HEK293 (cell line): ENCODE measurements around the gene C1orf35.

Experiments used
- CTCF ChIA-PET: fragments of 350-600 bp; formaldehyde crosslinking; extraction: SDS; loops from one replicate; lab custom pipeline; 2021; ENCODE audit warnings: antibody characterized with exemption; lab: Yijun Ruan, JAX
- POLR2A ChIA-PET: fragments of 300-600 bp; formaldehyde crosslinking; extraction: SDS; loops from one replicate; lab custom pipeline; 2020; ENCODE audit warnings: antibody characterized with exemption, inconsistent platforms; lab: Yijun Ruan, JAX
- H3K27ac ChIP-seq: fragments of 200-500 bp; sonication (Bioruptor generic); 2 replicates; pipeline ENCODE4 v1.5.1; 2014; ENCODE audit warnings: low read depth, low read length, control low read depth, inconsistent platforms; ENCODE audit errors: extremely low read depth
- H3K36me3 ChIP-seq, 2 experiments: fragments of 200-500 bp in 1 of 2; sonication (Bioruptor generic) in 1 of 2; 1 replicate in 1 of 2; 2 replicates in 1 of 2; pipeline ENCODE4 v1.5.1; 2014 to 2017; ENCODE audit warnings: inconsistent platforms in 2 of 2, low read length in 2 of 2; ENCODE audit not compliant: control insufficient read depth in 2 of 2, insufficient read depth in 1 of 2
- H3K4me1 ChIP-seq: fragments of 200-500 bp; sonication (Bioruptor generic); 2 replicates; pipeline ENCODE4 v1.5.1; 2014; ENCODE audit warnings: mild to moderate bottlenecking, low read length, inconsistent platforms; ENCODE audit not compliant: control insufficient read depth, insufficient read depth
- H3K4me3 ChIP-seq: 2 replicates; pipeline ENCODE4 v1.5.1; 2011; ENCODE audit warnings: low read depth, mild to moderate bottlenecking, control low read depth, low read length, moderate library complexity
- H3K9me3 ChIP-seq: fragments of 200-500 bp; sonication (Bioruptor generic); 2 replicates; pipeline ENCODE4 v1.5.1; 2014; ENCODE audit warnings: low read depth, low read length, inconsistent platforms; ENCODE audit not compliant: control insufficient read depth, insufficient read depth
- KLF1 ChIP-seq: fragments of 450-650 bp; formaldehyde crosslinking; IDR thresholded peaks from 2 replicates; pipeline ENCODE4 v1.5.1; 2016; ENCODE audit warnings: missing biosample characterization, missing genetic modification characterization
- SCRT2 ChIP-seq: fragments of 450-650 bp; formaldehyde crosslinking; IDR thresholded peaks from 2 replicates; pipeline ENCODE4 v1.5.1; 2016; ENCODE audit warnings: missing biosample characterization, missing genetic modification characterization
- SP3 ChIP-seq: fragments of 450-650 bp; formaldehyde crosslinking; IDR thresholded peaks from 2 replicates; pipeline ENCODE4 v1.5.1; 2016; ENCODE audit warnings: missing biosample characterization, missing genetic modification characterization
- ZBTB48 ChIP-seq: fragments of 450-650 bp; formaldehyde crosslinking; IDR thresholded peaks from 2 replicates; pipeline ENCODE4 v1.5.1; 2016; ENCODE audit warnings: missing biosample characterization, missing genetic modification characterization
- ZBTB8A ChIP-seq: fragments of 450-650 bp; formaldehyde crosslinking; IDR thresholded peaks from 2 replicates; pipeline ENCODE4 v1.5.1; 2016; ENCODE audit warnings: missing biosample characterization, missing genetic modification characterization
- ZFHX2 ChIP-seq: fragments of 450-650 bp; formaldehyde crosslinking; conservative IDR thresholded peaks from 2 replicates; pipeline ENCODE4 v1.5.1; 2016; ENCODE audit warnings: missing biosample characterization, missing genetic modification characterization
- ZFP69B ChIP-seq: fragments of 450-650 bp; formaldehyde crosslinking; IDR thresholded peaks from 2 replicates; pipeline ENCODE4 v1.5.1; 2016; ENCODE audit warnings: missing biosample characterization, missing genetic modification characterization
- ZNF416 ChIP-seq: fragments of 450-650 bp; formaldehyde crosslinking; IDR thresholded peaks from 2 replicates; pipeline ENCODE4 v1.5.1; 2016; ENCODE audit warnings: missing biosample characterization, missing genetic modification characterization
- ZNF48 ChIP-seq: fragments of 450-650 bp; formaldehyde crosslinking; IDR thresholded peaks from 2 replicates; pipeline ENCODE4 v1.5.1; 2016; ENCODE audit warnings: missing biosample characterization, missing genetic modification characterization
- ZNF529 ChIP-seq: fragments of 450-650 bp; formaldehyde crosslinking; IDR thresholded peaks from 2 replicates; pipeline ENCODE4 v1.5.1; 2017; ENCODE audit warnings: missing genetic modification characterization, missing biosample characterization; ENCODE audit not compliant: insufficient replicate concordance
- ZNF549 ChIP-seq: fragments of 450-650 bp; IDR thresholded peaks from 2 replicates; pipeline ENCODE4 v1.5.1; 2018; ENCODE audit warnings: missing biosample characterization, missing genetic modification characterization, mild to moderate bottlenecking, inconsistent platforms, moderate library complexity
- TF ChIP-seq, protein P1 (sequence below): fragments of 450-650 bp; formaldehyde crosslinking; IDR thresholded peaks from 2 replicates; pipeline ENCODE4 v1.5.1; 2016; ENCODE audit warnings: missing biosample characterization, missing genetic modification characterization
- TF ChIP-seq, protein P2 (sequence below): fragments of 450-650 bp; formaldehyde crosslinking; IDR thresholded peaks from 2 replicates; pipeline ENCODE4 v1.5.1; 2016; ENCODE audit warnings: missing biosample characterization, missing genetic modification characterization

Gene C1orf35

DNA sequence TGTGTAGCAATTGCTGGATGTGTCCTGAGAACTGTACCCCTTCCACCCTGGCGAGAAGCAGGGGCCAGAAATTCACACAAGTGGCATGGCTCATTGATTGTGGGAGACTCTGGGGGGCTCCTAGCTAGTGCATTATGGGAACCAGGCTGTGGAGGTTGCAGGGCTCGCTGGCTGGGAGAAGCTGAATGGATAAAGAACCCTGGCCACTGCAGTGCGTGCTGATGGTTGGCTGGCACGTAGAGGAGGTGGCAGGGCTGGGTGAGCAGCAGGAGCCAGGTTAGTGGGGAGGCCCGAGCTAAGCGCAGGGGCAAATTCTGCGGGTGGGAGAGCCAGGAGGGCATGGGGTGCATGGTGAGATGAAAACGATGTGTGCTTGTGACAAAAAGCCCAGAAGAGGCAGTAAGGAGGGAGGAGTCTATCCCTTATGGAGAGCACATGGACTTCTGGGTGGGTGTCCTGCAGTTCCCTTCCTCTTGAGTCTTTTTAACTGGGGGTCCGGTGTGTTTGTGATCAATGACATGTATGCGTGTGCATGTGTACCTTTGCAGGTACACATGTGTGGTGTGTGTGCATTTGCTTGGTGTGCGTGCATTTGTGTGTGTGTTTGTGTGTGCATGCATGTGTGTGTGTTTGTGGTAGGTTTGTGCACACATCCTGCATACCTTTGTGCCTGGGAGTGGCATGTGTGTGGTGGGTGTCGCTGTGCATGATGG lies 40.5 kb upstream of the C1orf35 start (continued):
- TF ChIP-seq, protein P1, sequence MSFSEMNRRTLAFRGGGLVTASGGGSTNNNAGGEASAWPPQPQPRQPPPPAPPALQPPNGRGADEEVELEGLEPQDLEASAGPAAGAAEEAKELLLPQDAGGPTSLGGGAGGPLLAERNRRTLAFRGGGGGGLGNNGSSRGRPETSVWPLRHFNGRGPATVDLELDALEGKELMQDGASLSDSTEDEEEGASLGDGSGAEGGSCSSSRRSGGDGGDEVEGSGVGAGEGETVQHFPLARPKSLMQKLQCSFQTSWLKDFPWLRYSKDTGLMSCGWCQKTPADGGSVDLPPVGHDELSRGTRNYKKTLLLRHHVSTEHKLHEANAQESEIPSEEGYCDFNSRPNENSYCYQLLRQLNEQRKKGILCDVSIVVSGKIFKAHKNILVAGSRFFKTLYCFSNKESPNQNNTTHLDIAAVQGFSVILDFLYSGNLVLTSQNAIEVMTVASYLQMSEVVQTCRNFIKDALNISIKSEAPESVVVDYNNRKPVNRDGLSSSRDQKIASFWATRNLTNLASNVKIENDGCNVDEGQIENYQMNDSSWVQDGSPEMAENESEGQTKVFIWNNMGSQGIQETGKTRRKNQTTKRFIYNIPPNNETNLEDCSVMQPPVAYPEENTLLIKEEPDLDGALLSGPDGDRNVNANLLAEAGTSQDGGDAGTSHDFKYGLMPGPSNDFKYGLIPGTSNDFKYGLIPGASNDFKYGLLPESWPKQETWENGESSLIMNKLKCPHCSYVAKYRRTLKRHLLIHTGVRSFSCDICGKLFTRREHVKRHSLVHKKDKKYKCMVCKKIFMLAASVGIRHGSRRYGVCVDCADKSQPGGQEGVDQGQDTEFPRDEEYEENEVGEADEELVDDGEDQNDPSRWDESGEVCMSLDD = peak; percentile 35; the same call in 1 of the 2 replicates
- TF ChIP-seq ZNF48 (tag by site-specific recombination) (no peak), ZBTB48 (peak; percentile 13; the same call in 1 of the 2 replicates), ZFHX2 (tag by site-specific recombination) (peak; percentile 42; the same call in 1 of the 2 replicates)

DNA sequence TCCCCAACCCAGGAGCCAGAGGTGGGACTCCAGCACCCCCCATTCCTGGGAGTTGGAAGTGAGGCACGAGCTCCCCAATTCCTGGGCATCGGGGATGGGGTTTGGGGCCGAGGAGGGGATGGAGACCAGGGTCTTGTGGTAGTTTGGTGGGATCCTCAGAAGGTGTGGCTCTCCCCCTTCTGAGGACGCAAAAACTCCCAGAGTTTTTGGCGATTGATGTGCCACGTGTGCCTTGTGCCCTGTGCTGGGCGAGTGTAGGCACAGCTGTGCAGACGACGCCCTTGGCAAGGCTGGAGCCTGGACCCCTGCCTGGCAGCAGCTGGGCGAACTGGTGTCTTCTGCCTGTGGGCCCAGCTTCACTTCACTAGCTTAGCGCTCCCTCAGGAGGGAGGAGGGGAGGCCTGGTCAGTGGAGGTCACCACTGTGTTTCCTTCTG lies 39.6 kb upstream of the C1orf35 start:
- no peak overlapping the region for H3K27ac ChIP-seq
- POLR2A ChIA-PET = interaction anchor here (1.2 to 3.7 kb wide), 2 partner anchors 22 to 33 kb away, joined by 3 to 22 read pairs; partner anchors contain the start of gene IBA57
- CTCF ChIA-PET = interaction anchor here (1.9 kb wide), 1 partner anchor 23 kb away, joined by 23 read pairs; the partner anchor contains the start of gene IBA57
- H3K36me3 ChIP-seq = peaks cover 0 to 40% of the 10 kb centered on the region in 2 experiments; a peak in 1 of 3 replicates
- TF ChIP-seq ZBTB8A (tag by site-specific recombination) (peak; percentile 50), ZNF416 (tag by site-specific recombination) (no peak)
- H3K9me3 ChIP-seq = no peaks in the 10 kb centered on the region
- peaks cover 13% of the 10 kb centered on the region for H3K4me1 ChIP-seq
- H3K4me3 ChIP-seq = no peak overlapping the region

DNA sequence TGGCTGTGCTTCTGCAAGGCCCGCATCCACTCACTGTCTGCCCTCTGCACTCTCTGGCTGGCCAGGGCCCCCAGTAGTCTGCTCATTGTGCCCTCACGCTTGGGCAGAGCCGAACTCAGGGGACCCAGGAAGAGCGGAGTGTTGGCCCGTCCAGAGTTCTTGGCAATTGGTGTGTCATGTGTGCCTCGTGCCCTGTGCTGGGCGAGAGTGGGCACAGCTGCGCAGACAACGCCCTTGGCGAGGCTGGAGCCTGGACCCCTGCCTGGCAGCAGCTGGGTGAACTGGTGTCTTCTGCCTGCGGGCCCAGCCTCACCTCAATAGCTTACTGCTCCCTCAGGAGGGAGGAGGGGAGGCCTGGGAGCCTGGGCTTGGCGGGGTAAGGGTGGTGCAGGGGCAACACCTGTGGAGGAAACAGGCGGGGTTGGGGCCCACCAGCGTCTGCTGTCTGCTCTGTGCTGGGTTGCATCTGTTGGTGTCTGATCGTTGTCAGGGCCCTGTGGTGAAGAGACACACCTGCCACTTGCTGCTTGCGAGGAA lies 39.1 kb upstream of the C1orf35 start:
- no peak for TF ChIP-seq ZFP69B (tag by site-specific recombination)
- TF ChIP-seq ZNF529 = no peak
- no peak for TF ChIP-seq SP3 (tag by site-specific recombination)
- TF ChIP-seq KLF1 (tag by site-specific recombination) = peak; percentile 93
- TF ChIP-seq SCRT2 (tag by site-specific recombination) = peak; percentile 29; the same call in 1 of the 2 replicates
- TF ChIP-seq ZNF549 (tag by site-specific recombination) = no peak
- TF ChIP-seq, protein P2, sequence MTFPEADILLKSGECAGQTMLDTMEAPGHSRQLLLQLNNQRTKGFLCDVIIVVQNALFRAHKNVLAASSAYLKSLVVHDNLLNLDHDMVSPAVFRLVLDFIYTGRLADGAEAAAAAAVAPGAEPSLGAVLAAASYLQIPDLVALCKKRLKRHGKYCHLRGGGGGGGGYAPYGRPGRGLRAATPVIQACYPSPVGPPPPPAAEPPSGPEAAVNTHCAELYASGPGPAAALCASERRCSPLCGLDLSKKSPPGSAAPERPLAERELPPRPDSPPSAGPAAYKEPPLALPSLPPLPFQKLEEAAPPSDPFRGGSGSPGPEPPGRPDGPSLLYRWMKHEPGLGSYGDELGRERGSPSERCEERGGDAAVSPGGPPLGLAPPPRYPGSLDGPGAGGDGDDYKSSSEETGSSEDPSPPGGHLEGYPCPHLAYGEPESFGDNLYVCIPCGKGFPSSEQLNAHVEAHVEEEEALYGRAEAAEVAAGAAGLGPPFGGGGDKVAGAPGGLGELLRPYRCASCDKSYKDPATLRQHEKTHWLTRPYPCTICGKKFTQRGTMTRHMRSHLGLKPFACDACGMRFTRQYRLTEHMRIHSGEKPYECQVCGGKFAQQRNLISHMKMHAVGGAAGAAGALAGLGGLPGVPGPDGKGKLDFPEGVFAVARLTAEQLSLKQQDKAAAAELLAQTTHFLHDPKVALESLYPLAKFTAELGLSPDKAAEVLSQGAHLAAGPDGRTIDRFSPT (tag by site-specific recombination) = 0 out of 2 replicates have a peak, but pooled peaks have one; percentile 28
- TF ChIP-seq, all 188 proteins: peak for 3
- H3K9me3 ChIP-seq = no peaks in the 10 kb centered on the region
- POLR2A ChIA-PET = interaction anchor here (1.2 to 3.7 kb wide), 2 partner anchors 22 to 34 kb away, joined by 3 to 22 read pairs; partner anchors contain the start of gene IBA57
- H3K4me1 ChIP-seq = peaks cover 13% of the 10 kb centered on the region
- no peak overlapping the region for H3K4me3 ChIP-seq
- CTCF ChIA-PET = interaction anchor here (1.9 kb wide), 1 partner anchor 24 kb away, joined by 23 read pairs; the partner anchor contains the start of gene IBA57
- H3K36me3 ChIP-seq = peaks cover 0 to 35% of the 10 kb centered on the region in 2 experiments; a peak in 1 of 3 replicates
- H3K27ac ChIP-seq = no peak overlapping the region
